Natural killer cell (primary cell): ENCODE data around the gene PIM2. TPM values are rescaled to one million over a fixed set of nuclear protein-coding genes. Genes with fewer than 3 reads are reported as not detected.
A peak's percentile ranks its signal among the peaks of the same experiment; 100 is the strongest.

Source experiments
- ATAC-seq, 3 donors: fragments of 150-1000 bp in 2 of 3; fragments of 200-7000 bp in 1 of 3; cut with Tn5 transposase; 1 replicate in 1 of 3; 2 replicates in 2 of 3; pipeline ENCODE4 v1.10.0; 2021; ENCODE audit warnings: mild to moderate bottlenecking in 2 of 3, moderate library complexity in 2 of 3
- DNase-seq, 2 donors: peaks; one replicate each; pipeline versions ENCODE4 v3.0.0 to v3.0.0-alpha.2; 2013 to 2021; ENCODE audit warnings: mixed read lengths in 1 of 2
- H3K27ac ChIP-seq: one replicate; pipeline ENCODE4 v1.5.1; 2013; ENCODE audit warnings: mild to moderate bottlenecking, low read length
- H3K27me3 ChIP-seq: one replicate; pipeline ENCODE4 v1.6.1; 2013; ENCODE audit warnings: low read length; ENCODE audit not compliant: control insufficient read depth, insufficient read depth
- H3K36me3 ChIP-seq: one replicate; pipeline ENCODE4 v1.6.1; 2013; ENCODE audit warnings: low read length; ENCODE audit not compliant: control insufficient read depth, insufficient read depth
- H3K4me1 ChIP-seq: one replicate; pipeline ENCODE4 v1.6.1; 2013; ENCODE audit warnings: low read length; ENCODE audit not compliant: control insufficient read depth, insufficient read depth
- H3K4me3 ChIP-seq: one replicate; pipeline ENCODE4 v1.5.1; 2013; ENCODE audit warnings: low read length
- H3K9me3 ChIP-seq: one replicate; pipeline ENCODE4 v1.6.1; 2013; ENCODE audit warnings: low read length; ENCODE audit not compliant: control insufficient read depth, insufficient read depth
- H3K27ac Mint-ChIP-seq, 2 donors: one replicate each; pipeline ENCODE4 v1.8.0; 2022; ENCODE audit warnings: mild to moderate bottlenecking in 2 of 2, mixed read lengths in 2 of 2, moderate library complexity in 1 of 2
- H3K27me3 Mint-ChIP-seq, 2 donors: one replicate each; pipeline ENCODE4 v1.8.0; 2022; ENCODE audit warnings: low read depth in 2 of 2, mixed read lengths in 2 of 2
- H3K36me3 Mint-ChIP-seq: one replicate; pipeline ENCODE4 v1.8.0; 2022; ENCODE audit warnings: mixed read lengths
- H3K4me1 Mint-ChIP-seq, 2 donors: one replicate each; pipeline ENCODE4 v1.8.0; 2022; ENCODE audit warnings: mixed read lengths in 2 of 2
- H3K4me3 Mint-ChIP-seq: one replicate; pipeline ENCODE4 v1.8.0; 2022; ENCODE audit warnings: mild to moderate bottlenecking, moderate library complexity, mixed read lengths
- H3K9me3 Mint-ChIP-seq, 2 donors: one replicate each; pipeline ENCODE4 v1.8.0; 2022; ENCODE audit warnings: mixed read lengths in 2 of 2
- WGBS: methylation state at CpG from one replicate; pipeline ENCODE4 v1.1.7; 2013; ENCODE audit warnings: missing lambda C conversion rate; ENCODE audit not compliant: insufficient coverage; 5-methylcytosine and 5-hydroxymethylcytosine counted together
- intact Hi-C: fragments of 100-400 bp; cut with micrococcal nuclease; formaldehyde crosslinking; loops from one replicate; pipeline ENCODE4 v1.14.2; 2022
- total RNA-seq, 4 donors: library from RNA; stranded (reverse); fragments of 120-200 nt in 1 of 4; gene quantifications; one replicate each; pipeline versions ENCODE4 v1.2.3 to v1.2.4, GENCODE V29; 2013 to 2022
- TF ChIP-seq, protein P1 (sequence below): fragments of 200-600 bp; IDR thresholded peaks from one replicate; pipeline ENCODE4 v1.8.0; 2022; ENCODE audit warnings: antibody characterized with exemption

Gene PIM2
- total RNA-seq, 3 donors from 2014 or later (not counting 1 experiment from before 2014, with no cell fraction given), result 134 to 173 (median 150) TPM

DNA sequence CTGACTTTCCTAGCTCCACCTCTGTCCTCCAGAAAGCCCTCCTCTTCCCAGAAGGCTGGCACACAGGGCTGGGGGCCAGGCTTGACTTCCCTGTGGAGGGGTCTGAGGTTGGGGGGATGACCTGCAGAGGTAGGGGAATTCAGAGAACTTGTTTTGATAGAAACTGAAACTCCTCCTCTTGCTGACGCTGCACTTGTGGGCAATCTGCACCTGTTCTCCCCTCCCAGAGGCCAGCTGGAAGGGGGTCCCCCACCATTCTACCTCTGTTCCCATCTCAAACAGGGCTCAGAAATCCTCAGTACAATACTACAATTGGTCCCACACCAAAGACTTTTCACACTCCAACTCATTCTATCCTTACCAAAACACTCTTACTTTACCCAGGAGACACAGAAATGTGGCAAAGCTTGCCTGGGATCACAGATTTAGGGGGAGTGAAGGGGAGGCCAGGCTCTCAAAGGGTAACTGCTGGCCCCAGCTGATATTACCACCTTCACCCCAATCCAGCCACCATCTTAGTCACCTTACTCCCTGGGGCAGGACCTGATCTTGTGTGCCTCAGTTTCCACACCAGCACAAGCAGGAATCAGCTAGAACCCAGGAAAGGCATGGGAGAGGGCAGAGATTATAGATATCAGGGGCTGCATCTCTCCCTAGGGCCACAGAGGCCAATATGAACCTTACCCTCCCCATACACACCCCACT is 20.0 kb upstream of the PIM2 start:
- WGBS, result 0% methylated on average over 1 of the region's 1 CpG
- Histone ChIP-seq H3K4me3 (no peak overlapping the region), H3K9me3 (no peaks in the 10 kb centered on the region), H3K36me3 (peaks cover 15% of the 10 kb centered on the region), H3K4me1 (peaks cover 85% of the 10 kb centered on the region), H3K27ac (peak overlapping the region; percentile 99), H3K27me3 (no peaks in the 10 kb centered on the region)
- Mint-ChIP-seq H3K36me3 (peaks cover 2% of the 10 kb centered on the region), H3K9me3 (no peaks in the 10 kb centered on the region), H3K27me3 (peaks cover 0 to 6% of the 10 kb centered on the region in 2 donors), H3K4me3 (peak overlapping the region; percentile 82), H3K27ac (peak overlapping the region; percentile 95 to 97), H3K4me1 (peaks cover 70 to 87% of the 10 kb centered on the region in 2 donors)
- DNase-seq (peak in 1 of 2 donors; percentile 87), ATAC-seq (peak; percentile 25 to 39 (median 29))
- intact Hi-C loops, result loop anchor here (10.0 kb wide), 1 partner anchor 224 kb away; no protein-coding TSS in a partner anchor
- TF ChIP-seq, protein P1, sequence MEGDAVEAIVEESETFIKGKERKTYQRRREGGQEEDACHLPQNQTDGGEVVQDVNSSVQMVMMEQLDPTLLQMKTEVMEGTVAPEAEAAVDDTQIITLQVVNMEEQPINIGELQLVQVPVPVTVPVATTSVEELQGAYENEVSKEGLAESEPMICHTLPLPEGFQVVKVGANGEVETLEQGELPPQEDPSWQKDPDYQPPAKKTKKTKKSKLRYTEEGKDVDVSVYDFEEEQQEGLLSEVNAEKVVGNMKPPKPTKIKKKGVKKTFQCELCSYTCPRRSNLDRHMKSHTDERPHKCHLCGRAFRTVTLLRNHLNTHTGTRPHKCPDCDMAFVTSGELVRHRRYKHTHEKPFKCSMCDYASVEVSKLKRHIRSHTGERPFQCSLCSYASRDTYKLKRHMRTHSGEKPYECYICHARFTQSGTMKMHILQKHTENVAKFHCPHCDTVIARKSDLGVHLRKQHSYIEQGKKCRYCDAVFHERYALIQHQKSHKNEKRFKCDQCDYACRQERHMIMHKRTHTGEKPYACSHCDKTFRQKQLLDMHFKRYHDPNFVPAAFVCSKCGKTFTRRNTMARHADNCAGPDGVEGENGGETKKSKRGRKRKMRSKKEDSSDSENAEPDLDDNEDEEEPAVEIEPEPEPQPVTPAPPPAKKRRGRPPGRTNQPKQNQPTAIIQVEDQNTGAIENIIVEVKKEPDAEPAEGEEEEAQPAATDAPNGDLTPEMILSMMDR, result no peak

DNA sequence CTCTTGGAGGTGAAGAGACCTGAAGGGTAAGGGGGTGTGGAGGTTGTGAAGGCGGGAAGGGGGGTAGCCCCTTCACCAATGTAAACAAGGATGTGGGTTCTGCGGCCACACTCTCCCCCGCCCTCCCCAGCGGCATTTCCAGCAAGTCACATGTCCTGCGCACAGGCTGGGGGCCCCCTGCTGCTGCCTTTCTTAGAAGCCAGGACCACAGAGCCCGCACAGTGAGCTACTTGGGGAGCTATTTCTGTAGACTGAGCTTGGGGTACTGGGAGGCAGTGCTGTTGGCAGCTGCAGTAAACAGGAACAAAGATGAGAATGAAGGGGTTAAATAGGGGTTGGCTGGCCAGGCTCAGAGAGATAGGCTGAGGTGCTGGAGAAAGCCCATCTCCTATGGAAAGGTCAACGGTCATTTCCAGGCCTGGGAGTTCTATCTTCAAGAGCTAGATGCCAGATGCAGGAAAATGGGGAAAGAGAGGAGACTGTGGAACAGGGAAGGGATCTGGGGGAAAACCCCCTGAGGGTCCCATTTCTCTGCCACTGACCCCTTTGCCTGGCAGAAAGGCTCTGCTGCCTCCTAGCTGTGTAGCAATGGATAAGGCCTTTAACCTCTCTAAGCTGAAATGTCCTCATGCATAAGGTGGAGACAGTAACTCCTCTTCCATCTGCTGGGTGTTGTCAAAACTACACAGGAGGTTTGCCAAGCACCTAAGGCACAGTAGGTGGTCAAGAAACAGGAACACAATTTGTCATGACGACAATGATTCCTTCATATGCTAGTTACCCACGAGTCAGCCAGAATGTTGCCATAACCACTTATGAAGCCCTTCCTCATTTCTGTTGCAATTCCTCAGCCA is 18.5 kb upstream of the PIM2 start:
- Mint-ChIP-seq H3K27me3 (peaks cover 0 to 6% of the 10 kb centered on the region in 2 donors), H3K4me1 (peaks cover 60 to 79% of the 10 kb centered on the region in 2 donors), H3K4me3 (peak overlapping the region; percentile 82), H3K9me3 (no peaks in the 10 kb centered on the region), H3K36me3 (peaks cover 7% of the 10 kb centered on the region), H3K27ac (peak overlapping the region; percentile 95 to 97)
- DNase-seq (peak; percentile 78 to 92), ATAC-seq (peak; percentile 72 to 89 (median 86))
- H3K9me3 ChIP-seq, result no peaks in the 10 kb centered on the region
- 1% methylated on average over 8 of the region's 9 CpGs for WGBS
- intact Hi-C loops, result loop anchor here (1.0 to 10.0 kb wide), 3 partner anchors 18 to 222 kb away; partner anchors contain the start of genes OTUD5 and PIM2
- H3K36me3 ChIP-seq, result peaks cover 16% of the 10 kb centered on the region
- TF ChIP-seq, protein P1, result peak; percentile 33
- no peaks in the 10 kb centered on the region for H3K27me3 ChIP-seq
- peak overlapping the region; percentile 19 for H3K4me3 ChIP-seq
- H3K27ac ChIP-seq, result peak overlapping the region; percentile 99
- peaks cover 85% of the 10 kb centered on the region for H3K4me1 ChIP-seq

DNA sequence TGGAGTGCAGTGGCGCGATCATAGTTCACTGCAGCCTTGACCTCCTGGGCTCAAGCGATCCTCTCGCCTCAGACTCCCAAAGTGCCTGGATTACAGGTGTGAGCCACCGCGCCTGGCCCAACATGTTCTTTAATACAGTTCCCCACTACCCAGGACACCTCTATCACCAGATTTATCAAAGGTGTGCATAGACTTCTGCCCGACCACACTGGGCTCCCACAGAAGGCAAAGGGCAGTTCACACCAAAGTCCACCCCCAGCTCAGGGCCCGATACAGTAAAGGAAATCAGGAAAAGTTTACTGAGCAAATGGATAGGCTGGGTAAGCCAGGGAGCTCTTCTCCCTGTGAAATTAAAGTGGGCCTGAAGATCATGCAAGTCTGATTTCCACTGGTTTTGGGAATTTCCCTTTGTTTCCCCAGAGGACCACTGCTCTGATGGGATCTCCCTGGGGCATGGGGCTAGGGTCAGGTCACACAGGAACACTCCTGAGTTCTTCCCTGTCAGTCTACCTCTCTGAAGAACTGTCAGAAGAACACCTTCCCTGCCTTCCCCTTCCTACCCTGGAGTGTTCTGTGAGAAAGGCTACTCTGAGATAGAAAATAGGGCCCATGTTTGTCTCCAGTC is 17.7 kb upstream of the PIM2 start:
- H3K27me3 ChIP-seq, result no peaks in the 10 kb centered on the region
- peaks cover 7% of the 10 kb centered on the region for H3K36me3 Mint-ChIP-seq
- TF ChIP-seq, protein P1, result no peak
- H3K4me1 ChIP-seq, result peaks cover 78% of the 10 kb centered on the region
- peaks cover 0 to 2% of the 10 kb centered on the region in 2 donors for H3K27me3 Mint-ChIP-seq
- no peak overlapping the region for H3K4me3 ChIP-seq
- H3K36me3 ChIP-seq, result peaks cover 16% of the 10 kb centered on the region
- H3K27ac ChIP-seq, result peak overlapping the region; percentile 99
- no peaks in the 10 kb centered on the region for H3K9me3 ChIP-seq
- H3K9me3 Mint-ChIP-seq, result no peaks in the 10 kb centered on the region
- 79% methylated on average over 7 of the region's 8 CpGs for WGBS
- H3K4me3 Mint-ChIP-seq, result peak overlapping the region; percentile 82
- peaks cover 53 to 72% of the 10 kb centered on the region in 2 donors for H3K4me1 Mint-ChIP-seq
- ATAC-seq (no peak), DNase-seq (no peak)
- peak overlapping the region; percentile 95 to 97 for H3K27ac Mint-ChIP-seq
- intact Hi-C loops, result loop anchor here (1.0 to 10.0 kb wide), 3 partner anchors 17 to 222 kb away; partner anchors contain the start of genes OTUD5 and PIM2
